Thyroid gland (tissue), 4 donors: ENCODE measurements around the gene RASSF4.

ENCODE experiments used
- POLR2A ChIP-seq, 2 donors: fragments of 450-650 bp; IDR thresholded peaks; one replicate each; pipeline ENCODE4 v1.6.1; 2017; ENCODE audit warnings: antibody characterized with exemption in 2 of 2, mild to moderate bottlenecking in 2 of 2, moderate library complexity in 1 of 2
- TF ChIP-seq, protein P1 (sequence below), 6 experiments: fragments of 200-600 bp in 3 of 6; fragments of 450-650 bp in 3 of 6; sonication (generic) in 3 of 6; IDR thresholded peaks; one replicate each; pipeline ENCODE4 v1.5.1; 2016 to 2019; ENCODE audit warnings: antibody characterized with exemption in 6 of 6, mild to moderate bottlenecking in 2 of 6, inconsistent platforms in 1 of 6, moderate library complexity in 1 of 6

GRCh38 chr10:44958898-44959246, 730 bp upstream of the RASSF4 start:
- TF ChIP-seq, protein P1, sequence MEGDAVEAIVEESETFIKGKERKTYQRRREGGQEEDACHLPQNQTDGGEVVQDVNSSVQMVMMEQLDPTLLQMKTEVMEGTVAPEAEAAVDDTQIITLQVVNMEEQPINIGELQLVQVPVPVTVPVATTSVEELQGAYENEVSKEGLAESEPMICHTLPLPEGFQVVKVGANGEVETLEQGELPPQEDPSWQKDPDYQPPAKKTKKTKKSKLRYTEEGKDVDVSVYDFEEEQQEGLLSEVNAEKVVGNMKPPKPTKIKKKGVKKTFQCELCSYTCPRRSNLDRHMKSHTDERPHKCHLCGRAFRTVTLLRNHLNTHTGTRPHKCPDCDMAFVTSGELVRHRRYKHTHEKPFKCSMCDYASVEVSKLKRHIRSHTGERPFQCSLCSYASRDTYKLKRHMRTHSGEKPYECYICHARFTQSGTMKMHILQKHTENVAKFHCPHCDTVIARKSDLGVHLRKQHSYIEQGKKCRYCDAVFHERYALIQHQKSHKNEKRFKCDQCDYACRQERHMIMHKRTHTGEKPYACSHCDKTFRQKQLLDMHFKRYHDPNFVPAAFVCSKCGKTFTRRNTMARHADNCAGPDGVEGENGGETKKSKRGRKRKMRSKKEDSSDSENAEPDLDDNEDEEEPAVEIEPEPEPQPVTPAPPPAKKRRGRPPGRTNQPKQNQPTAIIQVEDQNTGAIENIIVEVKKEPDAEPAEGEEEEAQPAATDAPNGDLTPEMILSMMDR (IDR thresholded peaks at IDR 0.05): no peak
- no peak for TF ChIP-seq POLR2A (IDR thresholded peaks at IDR 0.05)
